GM18861 (cell line): ENCODE results near the gene ENTPD1.
"Not testable (repeated sequence)": the region's sequence is repeated elsewhere in the genome, so short reads cannot be mapped to it uniquely, and the experiment has no call there.

Experiments
- ATAC-seq: cut with Tn5 transposase; IDR thresholded peaks from one replicate; pipeline ENCODE4 v1.9.1; 2021; ENCODE audit not compliant: unreplicated experiment

Gene ENTPD1

DNA sequence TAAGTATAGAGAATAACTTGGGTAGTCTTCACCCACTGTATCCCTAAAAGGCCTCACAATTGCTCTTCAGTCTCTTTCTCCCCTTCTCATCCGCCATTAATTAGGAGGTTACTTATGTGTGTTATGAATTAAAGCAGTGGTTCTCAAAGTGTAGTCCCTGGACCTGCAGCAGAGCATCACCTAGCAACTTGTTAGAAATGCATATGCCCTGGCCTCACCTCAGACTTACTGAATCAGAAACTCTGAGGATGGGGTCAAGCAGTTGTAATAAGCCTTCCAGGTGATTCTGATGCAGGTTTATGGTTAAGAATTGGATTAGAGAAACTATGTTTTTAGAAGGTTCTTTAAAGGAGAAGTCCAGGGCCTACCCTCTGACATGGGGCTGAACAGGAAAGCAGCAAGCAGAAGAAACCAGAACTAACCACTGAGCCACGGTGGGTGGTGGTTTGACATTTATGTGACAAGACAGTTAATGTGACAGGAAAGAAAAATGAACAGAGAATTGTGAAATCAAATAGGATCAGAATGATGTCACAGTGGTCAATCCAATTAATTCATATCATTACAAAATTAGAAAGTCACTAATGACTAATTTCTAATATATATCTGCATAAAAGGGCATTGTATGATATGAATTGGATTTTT, 37.6 kb downstream of the ENTPD1 start:
- ATAC-seq, result no peak

DNA sequence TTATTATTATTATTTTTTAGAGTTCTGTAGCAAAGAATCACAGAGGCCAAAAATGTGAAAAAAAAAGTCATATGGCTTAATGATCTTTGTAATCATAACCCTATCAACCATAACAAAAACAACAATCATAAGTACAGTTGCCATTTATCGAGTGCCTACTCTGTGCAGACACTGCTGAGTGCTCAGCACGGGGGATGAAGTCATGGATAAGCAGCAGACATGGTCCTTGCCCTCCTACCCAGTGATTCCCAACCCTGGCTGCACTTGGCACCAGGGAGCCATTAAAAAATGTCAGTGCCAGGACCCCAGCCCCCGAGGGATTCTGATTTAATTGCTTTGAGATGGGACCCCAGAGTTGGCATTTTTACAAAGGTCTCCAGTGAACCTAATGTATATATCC, 38.2 kb downstream of the ENTPD1 start:
- ATAC-seq, result no peak

DNA sequence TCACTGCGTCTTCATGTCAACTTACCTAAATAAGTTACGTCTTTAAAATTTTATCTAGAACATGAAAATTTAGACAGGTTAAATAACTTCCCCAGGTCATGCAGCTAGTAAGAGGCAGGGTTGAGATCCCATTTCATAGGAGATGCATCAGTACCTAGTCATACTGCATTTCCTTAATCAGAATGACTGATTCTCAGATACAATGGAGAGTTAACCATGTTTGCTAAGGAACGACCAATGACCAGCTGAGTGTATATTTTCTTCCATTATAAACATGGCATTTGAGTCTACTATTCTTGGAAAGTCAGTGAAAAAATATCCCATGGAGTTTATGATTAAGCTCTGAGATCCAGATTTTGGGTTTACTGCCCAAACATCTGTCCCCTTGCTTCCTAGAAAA, 39.6 kb downstream of the ENTPD1 start:
- no peak for ATAC-seq

DNA sequence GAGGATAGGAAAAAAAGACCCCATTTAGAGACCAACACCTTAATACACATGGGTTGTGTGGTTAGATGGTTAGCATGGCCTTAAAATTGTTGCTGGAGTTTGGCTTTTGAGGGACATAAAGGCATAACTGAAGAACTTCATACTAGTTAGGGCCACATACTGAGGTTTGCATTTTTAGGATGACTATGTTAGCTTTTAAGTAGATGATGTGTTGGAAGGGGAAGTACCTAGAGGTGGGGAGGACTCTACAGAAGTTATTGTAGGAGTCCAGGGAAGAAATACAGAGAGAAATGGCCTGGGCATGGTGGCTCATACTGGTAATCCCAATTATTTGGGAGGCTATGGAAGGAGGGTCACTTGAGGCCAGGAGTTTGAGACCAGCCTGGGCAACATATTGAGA, 40.5 kb downstream of the ENTPD1 start:
- no peak for ATAC-seq

DNA sequence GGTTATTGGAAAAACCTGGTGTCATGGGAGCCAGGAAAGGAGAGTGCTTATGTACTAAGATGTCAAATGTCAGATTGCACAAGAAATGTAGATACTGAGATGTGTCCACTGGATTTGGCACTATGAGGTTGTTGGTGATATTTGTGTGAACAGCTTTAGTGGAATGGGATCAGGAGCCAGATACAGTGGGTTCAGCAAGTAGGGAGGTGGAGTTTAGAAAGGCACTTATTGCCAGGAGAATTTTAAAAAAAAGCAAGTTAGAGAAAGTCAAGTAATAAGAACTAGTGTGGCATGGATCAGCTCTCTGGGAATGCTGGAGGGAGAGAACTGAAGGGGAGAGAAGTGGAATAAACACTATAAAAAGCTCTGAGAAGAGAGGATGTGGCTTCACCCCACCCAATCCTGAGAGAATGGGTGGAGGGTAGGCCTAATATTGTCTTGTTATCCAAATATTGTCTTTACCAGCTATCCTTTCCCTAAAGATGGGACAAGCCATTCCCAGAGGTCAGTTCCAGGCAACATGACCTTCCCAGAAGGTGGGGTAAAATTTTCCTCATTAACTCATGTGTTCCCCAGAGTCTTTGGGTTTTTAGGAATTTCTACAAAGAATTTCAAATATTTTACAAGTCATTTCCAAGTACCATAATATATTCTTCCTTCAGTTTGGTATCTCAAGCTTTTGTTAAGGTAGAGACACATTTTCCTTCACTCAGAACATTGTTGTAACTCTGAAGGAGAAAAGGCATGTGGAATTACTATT, 42.3 kb downstream of the ENTPD1 start:
- no peak for ATAC-seq

DNA sequence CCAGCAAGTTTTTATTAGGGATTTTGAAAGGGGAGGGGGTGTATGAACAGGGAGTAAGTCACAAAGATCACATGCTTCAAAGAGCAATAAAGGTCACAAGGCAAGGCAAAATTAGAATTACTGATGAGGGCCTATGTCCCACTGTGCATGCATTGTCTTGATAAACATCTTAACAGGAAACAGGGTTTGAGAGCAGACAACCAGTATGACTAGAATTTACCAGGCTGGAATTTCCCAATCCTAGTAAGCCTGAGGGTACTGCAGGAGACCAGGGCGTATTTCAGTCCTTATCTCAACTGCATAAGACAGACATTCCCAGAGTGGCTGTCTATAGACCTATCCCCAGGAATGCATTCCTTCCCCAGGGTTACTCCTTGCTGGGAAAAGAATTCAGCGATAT, 44.3 kb downstream of the ENTPD1 start:
- not testable (repeated sequence) for ATAC-seq

DNA sequence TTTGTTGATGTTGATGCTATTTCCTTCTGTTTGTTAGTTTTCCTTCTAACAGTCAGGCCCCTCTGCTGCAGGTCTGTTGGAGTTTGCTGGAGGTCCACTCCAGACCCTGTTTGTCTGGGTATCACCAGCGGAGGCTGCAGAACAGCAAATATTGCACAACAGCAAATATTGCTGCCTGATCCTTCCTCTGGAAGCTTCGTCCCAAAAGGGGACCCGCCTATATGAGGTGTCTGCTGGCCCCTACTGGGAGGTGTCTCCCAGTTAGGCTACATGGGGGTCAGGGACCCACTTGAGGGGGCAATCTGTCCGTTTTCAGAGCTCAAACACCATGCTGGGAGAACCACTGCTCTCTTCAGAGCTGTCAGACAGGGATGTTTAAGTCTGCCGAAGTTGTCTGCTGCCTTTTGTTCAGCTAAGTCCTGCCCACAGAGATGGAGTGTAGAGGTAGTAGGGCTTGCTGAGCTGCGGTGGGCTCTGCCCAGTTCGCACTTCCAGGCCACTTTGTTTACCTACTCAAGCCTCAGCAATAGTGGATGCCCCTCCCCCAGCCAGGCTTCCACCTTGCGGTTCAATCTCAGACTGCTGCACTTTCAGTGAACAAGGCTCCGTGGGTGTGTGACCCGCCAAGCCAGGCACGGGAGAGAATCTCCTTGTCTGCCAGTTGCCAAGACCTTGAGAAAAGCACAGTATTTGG, 50.9 kb downstream of the ENTPD1 start:
- not testable (repeated sequence) for ATAC-seq

DNA sequence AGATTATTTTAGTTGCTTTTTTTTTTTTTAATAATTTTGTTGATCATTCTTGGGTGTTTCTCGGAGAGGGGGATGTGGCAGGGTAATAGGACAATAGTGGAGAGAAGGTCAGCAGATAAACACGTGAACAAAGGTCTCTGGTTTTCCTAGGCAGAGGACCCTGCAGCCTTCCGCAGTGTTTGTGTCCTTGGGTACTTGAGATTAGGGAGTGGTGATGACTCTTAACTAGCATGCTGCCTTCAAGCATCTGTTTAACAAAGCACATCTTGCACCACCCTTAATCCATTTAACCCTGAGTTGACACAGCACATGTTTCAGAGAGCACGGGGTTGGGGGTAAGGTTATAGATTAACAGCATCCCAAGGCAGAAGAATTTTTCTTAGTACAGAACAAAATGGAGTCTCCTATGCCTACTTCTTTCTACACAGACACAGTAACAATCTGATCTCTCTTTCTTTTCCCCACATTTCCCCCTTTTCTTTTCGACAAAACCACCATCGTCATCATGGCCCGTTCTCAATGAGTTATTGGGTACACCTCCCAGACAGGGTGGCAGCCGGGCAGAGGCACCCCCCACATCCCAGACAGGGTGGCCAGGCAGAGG, 52.8 kb downstream of the ENTPD1 start:
- not testable (repeated sequence) for ATAC-seq

DNA sequence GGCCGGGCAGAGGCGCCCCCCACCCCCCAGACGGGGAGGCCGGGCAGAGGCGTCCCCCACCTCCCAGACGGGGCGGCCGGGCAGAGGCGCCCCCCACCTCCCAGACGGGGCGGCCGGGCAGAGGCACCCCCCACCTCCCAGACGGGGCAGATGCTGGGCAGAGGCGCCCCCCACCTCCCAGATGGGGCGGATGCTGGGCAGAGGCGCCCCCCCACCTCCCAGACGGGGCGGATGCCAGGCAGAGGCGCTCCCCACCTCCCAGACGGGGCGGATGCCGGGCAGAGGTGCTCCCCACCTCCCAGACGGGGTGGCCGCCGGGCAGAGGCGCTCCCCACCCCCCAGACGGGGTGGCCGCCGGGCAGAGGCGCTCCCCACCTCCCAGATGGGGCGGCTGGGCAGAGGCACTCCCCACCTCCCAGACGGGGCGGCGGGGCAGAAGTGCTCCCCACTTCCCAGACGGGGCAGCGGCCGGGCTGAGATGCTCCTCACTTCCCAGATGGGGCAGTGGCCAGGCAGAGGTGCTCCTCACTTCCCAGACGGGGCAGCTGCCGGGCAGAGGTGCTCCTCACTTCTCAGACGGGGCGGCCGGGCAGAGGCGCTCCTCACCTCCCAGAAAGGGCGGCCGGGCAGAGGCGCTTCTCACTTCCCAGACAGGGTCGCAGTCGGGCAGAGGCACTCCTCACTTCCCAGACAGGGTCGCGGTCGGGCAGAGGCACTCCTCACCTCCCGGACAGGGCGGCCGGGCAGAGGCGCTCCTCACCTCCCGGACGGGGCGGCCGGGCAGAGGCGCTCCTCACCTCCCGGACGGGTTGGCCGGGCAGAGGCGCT, 53.6 kb downstream of the ENTPD1 start:
- ATAC-seq, result no peak

DNA sequence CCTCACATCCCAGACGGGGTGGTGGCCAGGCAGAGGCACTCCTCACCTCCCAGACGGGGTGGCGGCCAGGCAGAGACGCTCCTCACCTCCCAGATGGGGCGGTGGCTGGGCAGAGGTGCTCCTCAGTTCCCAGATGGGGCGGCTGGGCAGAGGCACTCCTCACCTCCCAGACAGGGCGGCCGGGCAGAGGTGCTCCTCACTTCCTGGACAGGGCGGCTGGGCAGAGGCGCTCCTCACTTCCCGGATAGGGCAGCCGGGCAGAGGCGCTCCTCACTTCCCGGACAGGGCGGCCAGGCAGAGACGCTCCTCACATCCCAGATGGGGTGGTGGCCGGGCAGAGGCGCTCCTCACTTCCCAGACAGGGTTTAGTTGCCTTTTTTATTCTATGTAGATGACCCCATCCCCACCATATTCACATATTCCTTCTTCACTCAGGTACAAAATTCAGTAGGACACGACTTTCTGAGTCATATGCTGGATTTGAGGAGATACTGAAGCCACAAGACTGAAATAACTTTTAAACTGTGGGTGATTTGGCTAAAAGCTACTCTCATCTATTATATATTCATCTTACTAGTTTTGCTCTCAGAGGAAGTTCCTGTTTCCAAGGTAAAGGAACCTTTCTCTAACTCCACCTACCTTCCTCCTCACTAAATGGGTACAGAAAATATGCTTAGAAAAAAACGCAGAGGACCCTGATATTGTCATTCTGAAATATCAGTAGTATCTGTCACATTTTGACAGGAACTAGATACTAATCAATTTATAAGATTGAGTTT, 54.4 kb downstream of the ENTPD1 start:
- ATAC-seq, result no peak

DNA sequence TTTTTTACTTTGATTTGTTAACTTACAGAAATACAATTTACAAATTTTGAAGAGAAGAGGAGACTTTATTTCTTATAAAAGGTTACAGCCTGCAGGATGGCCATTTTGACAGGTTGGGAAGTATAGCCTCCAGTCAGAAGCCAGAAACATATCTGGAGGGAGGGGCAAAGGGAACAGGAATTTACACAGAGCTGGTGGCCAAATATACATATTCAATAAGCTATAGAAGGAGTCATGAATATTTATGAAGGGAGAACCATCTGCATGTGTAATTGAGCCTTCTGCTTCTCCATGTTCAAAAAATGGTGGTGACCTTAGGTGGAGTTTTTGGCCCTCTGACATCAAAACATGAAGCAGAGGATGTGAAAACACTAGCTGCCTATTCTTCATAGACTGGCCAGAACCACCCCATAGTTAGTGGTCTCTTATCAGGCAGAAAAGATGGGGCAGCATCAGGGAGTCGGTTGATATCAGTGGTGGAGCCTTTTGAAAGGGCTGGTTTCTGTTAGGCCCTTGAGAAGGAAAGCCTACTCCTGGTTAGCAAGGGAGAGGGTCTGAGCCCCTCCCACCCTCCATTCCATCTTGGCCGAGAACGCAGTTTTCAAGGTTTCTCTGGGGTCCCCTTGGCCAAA, 57.2 kb downstream of the ENTPD1 start:
- no peak for ATAC-seq

DNA sequence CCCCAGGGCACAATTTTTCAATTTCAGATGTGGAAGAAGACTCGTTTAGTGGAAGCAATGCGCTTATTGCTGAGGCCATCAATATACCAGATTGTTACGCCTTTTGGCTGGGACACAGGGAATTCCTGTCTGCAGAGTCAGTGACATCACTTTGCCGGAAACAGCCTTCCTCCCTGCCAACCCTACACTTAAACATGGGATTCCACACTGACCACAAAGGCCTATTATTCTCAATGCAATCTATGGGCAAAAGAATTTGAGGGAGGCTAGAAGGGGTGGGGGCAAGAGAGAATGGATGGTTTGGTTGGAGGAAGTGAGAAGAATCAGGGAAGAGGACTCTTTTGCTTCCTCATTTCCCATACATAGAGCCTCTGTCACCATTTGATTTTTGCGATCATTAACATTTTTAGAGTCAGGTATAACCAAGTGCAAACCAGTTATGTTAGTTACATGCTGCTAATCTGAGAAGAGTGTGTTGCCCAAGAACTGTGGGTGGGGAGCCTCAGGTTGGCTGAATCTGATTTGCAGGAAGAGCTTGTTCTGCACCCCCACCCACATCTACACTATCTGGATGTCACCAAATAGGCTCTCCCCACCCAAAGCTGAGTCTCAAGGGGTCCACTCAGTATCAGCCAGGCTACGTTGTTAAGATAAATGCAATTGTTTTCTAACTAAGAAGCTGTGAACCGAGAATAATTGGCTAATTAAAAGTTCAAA, 58.2 kb downstream of the ENTPD1 start:
- no peak for ATAC-seq

DNA sequence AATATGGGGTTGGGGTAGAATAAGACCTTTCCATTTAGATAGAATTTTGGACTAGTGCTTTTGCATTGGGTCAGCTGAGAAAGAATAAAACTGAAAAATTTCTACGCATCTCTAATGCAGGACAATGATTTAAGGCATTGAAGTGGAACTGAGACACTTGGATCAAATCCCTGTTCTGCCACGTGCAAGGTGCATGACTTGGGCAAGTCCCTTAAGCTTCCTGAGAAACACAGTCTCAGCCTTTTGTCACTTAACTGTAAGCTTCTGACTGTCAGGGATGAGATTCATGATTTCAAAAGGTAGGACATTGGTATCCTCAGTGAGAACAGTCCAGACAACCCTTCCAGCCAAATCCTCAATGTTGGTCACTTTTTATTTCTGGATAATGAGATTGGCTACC, 59.2 kb downstream of the ENTPD1 start:
- no peak for ATAC-seq

DNA sequence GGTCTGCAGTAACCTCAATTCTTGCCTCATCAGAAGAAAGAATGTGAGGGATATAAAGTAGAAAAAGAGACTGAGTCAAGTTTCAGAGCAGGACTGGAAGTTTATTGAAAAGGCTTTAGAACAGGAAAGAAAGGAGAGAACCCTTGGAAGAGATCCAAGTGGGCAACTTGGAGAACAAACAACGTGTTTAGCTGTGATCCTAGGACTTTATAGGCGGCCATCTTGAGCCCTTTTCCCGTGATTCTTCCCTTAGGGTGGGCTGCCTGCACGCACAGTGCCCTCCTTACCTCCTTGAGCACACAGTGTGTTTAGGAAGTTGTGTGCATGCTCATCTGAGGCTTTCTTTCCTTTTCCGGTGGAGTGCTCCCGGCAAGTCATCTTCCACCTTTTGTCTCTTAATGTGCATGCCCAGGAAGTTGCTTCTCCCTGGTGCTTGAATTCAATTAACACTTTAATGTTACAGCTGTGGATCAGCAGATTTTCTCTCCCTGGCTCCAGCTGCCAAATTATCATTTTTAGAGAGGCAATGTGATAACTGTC, 59.8 kb downstream of the ENTPD1 start:
- no peak for ATAC-seq

DNA sequence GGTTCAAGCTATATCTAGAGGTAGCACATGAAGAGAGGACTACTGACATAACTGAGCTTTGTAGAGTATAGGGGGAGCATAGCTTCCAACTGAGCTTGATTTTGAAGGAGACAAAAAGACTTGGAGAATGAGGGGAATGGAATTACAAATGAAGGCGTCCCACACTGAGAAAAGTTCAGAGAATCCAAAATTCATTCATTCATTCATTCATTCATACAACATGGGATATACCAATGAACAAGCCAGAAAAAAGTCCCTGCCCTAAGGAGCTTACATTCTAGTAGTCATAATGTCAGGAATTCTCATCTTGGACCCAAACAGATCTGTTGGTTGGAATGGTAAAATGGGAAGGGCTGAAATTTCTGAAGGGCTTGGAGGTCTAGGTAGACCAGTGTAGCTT, 62.0 kb downstream of the ENTPD1 start:
- no peak for ATAC-seq

DNA sequence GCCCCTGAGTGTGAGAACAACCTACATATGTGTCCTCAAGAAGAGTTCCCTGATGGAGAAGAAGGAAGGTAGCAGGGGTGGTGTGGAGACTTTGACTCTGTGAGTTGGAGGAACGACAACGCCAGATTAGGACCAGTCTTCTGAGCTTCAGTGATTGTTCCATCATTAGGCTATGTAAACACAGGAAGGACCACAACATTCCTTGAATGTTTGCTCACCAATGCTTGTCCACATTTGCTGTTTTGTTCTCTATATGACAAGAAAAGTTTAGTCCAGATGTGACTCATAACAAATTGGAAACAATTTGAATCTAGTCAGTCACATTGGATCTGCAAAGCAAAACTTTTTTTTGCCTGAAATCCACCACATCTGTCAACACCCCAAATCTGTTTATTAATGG, 62.7 kb downstream of the ENTPD1 start:
- ATAC-seq, result no peak

DNA sequence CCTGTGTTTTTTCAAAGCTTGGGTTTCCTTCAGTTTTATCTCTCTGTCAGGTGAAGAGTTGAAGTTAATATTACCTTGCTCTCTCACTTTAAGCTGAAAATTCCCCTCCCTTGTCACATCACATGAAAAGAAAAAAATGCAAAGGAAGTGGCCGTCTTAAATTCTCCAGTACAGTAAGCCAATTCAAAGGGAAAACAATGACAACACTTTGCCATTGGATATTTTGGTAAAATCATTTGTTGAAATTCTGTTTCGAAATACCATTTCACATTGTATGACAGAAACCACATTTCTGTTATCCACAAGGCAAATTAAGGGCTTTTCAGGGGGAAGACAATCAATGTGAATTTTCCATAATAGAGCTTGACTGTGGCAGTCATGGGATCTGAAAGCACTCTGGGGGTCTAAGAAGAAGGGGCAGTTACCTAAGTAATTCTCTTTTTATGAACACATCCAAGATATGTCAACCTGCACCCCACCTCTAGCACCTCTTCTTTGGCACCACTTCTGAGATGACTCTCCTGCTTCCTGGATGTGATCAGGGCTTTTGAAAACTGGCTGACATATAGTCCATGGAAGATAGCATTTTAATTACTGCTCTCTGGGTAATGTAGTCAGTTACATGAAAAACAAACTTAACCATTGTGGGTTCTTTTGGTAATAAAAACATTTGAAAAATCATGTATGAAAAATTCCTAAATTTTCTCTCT, 63.8 kb downstream of the ENTPD1 start:
- ATAC-seq, result no peak

DNA sequence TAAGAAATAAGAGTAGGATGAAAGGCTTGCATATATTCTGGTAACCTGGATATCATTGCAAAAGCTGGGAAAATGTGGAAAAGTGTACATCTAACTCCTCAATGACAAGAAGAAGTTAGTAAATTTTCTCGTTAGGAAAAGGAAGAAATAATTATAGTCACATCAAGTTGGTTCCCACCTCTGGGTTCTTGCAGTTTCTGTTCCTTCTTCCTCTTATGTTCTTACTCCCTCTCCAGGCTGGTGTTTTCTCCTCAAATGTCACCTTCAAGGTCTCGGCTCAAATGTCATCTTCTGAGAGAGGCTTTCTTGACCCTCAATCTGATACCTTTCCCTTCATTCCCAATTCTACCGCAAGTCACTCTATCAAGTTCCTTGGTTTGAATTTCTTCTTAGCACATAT, 64.4 kb downstream of the ENTPD1 start:
- no peak for ATAC-seq
